ENCODE measurements around the gene SRSF9. TPM values are rescaled to one million over a fixed set of nuclear protein-coding genes. Genes with fewer than 3 reads are reported as not detected.
"Not testable (repeated sequence)": the region's sequence is repeated elsewhere in the genome, so short reads cannot be mapped to it uniquely, and the experiment has no call there.

The SRSF9 gene
- total RNA-seq: 100 to 1,000 TPM in 1 of 2 donors, 10 to 100 TPM in 1; 88.9 to 143 TPM
- polyA plus RNA-seq (ENCODE audit: insufficient read length in 2 of 2): 100 to 1,000 TPM; 195 to 221 TPM
- long read RNA-seq, donor 1, transcript SRSF9-201 (4 exons, 1,201 nt): major isoform, 128 of 276 reads
- long read RNA-seq, donor 1, transcript SRSF9-204 (2 exons, 1,446 nt): minor isoform, 40 of 276 reads
- long read RNA-seq, donor 1, transcript SRSF9-203 (1 exons, 1,704 nt): minor isoform, 80 of 276 reads
- long read RNA-seq, donor 1, transcript SRSF9-202 (2 exons, 946 nt): minor isoform, 12 of 276 reads
- long read RNA-seq, donor 1, partial matches to known transcripts: 16 of 276 reads
- long read RNA-seq, donor 1, other reads (novel, unspliced or antisense): 0 of 276 reads
- long read RNA-seq, donor 2, transcript SRSF9-201 (4 exons, 1,201 nt): major isoform, 67 of 122 reads
- long read RNA-seq, donor 2, transcript SRSF9-204 (2 exons, 1,446 nt): minor isoform, 13 of 122 reads
- long read RNA-seq, donor 2, transcript SRSF9-203 (1 exons, 1,704 nt): minor isoform, 29 of 122 reads
- long read RNA-seq, donor 2, partial matches to known transcripts: 10 of 122 reads
- long read RNA-seq, donor 2, other reads (novel, unspliced or antisense): 0 of 122 reads
- long read RNA-seq, donor 3, transcript SRSF9-203 (1 exons, 1,704 nt): minor isoform, 49 of 621 reads
- long read RNA-seq, donor 3, transcript SRSF9-204 (2 exons, 1,446 nt): minor isoform, 16 of 621 reads
- long read RNA-seq, donor 3, transcript SRSF9-201 (4 exons, 1,201 nt): major isoform, 73 of 621 reads
- long read RNA-seq, donor 3, partial matches to known transcripts: 445 of 621 reads
- long read RNA-seq, donor 3, other reads (novel, unspliced or antisense): 34 of 621 reads
- long read RNA-seq, donor 4, transcript SRSF9-204 (2 exons, 1,446 nt): minor isoform, 77 of 1,550 reads
- long read RNA-seq, donor 4, transcript SRSF9-202 (2 exons, 946 nt): minor isoform, 16 of 1,550 reads
- long read RNA-seq, donor 4, transcript SRSF9-203 (1 exons, 1,704 nt): major isoform, 197 of 1,550 reads
- long read RNA-seq, donor 4, transcript SRSF9-201 (4 exons, 1,201 nt): minor isoform, 156 of 1,550 reads
- long read RNA-seq, donor 4, partial matches to known transcripts: 1,005 of 1,550 reads
- long read RNA-seq, donor 4, other reads (novel, unspliced or antisense): 99 of 1,550 reads

DNA sequence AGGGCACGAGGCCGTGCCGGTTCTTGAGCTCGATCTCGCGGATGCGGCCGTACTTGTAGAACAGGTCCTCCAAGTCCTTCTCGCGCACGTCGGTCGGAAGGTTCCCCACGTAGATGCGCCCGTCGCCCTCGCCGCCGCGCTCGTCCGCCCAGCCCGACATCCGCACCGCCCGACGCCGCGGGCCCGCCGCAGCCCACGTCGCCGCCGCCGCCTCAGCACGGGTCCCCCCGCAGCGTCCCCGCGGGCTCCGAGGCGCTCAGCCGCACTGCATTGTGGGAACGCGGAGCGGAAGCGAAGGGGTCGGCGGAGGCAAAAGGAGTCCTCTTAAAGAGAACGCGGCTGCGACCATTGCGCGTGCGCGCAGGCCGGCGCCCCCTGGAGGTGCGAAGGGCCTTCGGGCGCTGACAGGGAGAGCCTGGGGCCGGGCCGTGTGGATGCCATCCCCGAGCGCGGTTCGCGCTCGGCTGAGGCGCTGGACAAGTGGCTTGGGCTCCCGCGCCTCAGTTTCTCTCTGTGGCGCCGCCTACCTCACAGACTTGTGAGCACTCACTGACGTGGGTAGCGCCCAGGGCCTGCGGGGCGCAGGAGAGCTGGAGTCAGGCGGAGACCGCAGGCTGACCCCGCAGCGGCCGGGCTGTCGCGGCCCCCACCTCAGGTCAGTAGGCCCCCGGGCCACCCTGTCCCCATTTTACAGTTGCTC, at the start of gene SRSF9:
TSS of gene SRSF9 (minus strand) at position 299 of the 700 bp plus-strand sequence. CDS start at position 160, 139 bp downstream.
- Histone ChIP-seq H3K4me3 (ENCODE audit: low read depth, low read length) (peak within 1 kb of the TSS; percentile 76), H3K9me3 (ENCODE audit: control insufficient read depth, insufficient read depth, low read length) (no peaks in the 10 kb centered on the region), H3K36me3 (ENCODE audit: control insufficient read depth, insufficient read depth, low read length) (peaks cover 22% of the 10 kb centered on the region), H3K4me1 (ENCODE audit: control insufficient read depth, insufficient read depth, low read length) (peaks cover 35% of the 10 kb centered on the region), H3K27ac (ENCODE audit: low read depth, low read length) (peak within 1 kb of the TSS; percentile 92), H3K27me3 (ENCODE audit: control insufficient read depth, insufficient read depth, low read length) (no peaks in the 10 kb centered on the region)
- peak; percentile 89 to 99 (median 96) for DNase-seq (ENCODE audit: low read depth in 4 of 6, low spot score in 6 of 6)
- WGBS (ENCODE audit: insufficient coverage): under 1% methylated on average over 88 of the region's 88 CpGs

GRCh38 chr12:120519324-120519723, 49.8 kb upstream of the SRSF9 start:
- H3K4me3 ChIP-seq (ENCODE audit: low read depth, low read length); H3K27ac ChIP-seq (ENCODE audit: low read depth, low read length); DNase-seq (ENCODE audit: low read depth in 4 of 6, low spot score in 6 of 6); H3K9me3 ChIP-seq (ENCODE audit: control insufficient read depth, insufficient read depth, low read length); H3K4me1 ChIP-seq (ENCODE audit: control insufficient read depth, insufficient read depth, low read length); H3K27me3 ChIP-seq (ENCODE audit: control insufficient read depth, insufficient read depth, low read length): not testable (repeated sequence)
- WGBS (ENCODE audit: insufficient coverage): 95% methylated on average over 8 of the region's 8 CpGs
- H3K36me3 ChIP-seq (ENCODE audit: control insufficient read depth, insufficient read depth, low read length): peaks cover 29% of the 10 kb centered on the region

GRCh38 chr12:120515496-120515895, 45.9 kb upstream of the SRSF9 start:
- Histone ChIP-seq H3K4me1 (ENCODE audit: control insufficient read depth, insufficient read depth, low read length) (peaks cover 17% of the 10 kb centered on the region), H3K4me3 (ENCODE audit: low read depth, low read length) (no peak overlapping the region), H3K36me3 (ENCODE audit: control insufficient read depth, insufficient read depth, low read length) (peaks cover 17% of the 10 kb centered on the region), H3K27ac (ENCODE audit: low read depth, low read length) (no peak overlapping the region), H3K9me3 (ENCODE audit: control insufficient read depth, insufficient read depth, low read length) (no peaks in the 10 kb centered on the region), H3K27me3 (ENCODE audit: control insufficient read depth, insufficient read depth, low read length) (no peaks in the 10 kb centered on the region)
- no peak for DNase-seq (ENCODE audit: low read depth in 4 of 6, low spot score in 6 of 6)
- WGBS (ENCODE audit: insufficient coverage): 45% methylated on average over 2 of the region's 2 CpGs

- H3K27me3 ChIP-seq (ENCODE audit: control insufficient read depth, insufficient read depth, low read length): no peaks in the 10 kb centered on the region
- H3K4me1 ChIP-seq (ENCODE audit: control insufficient read depth, insufficient read depth, low read length): peaks cover 17% of the 10 kb centered on the region
- no peaks in the 10 kb centered on the region for H3K9me3 ChIP-seq (ENCODE audit: control insufficient read depth, insufficient read depth, low read length)
- peak overlapping the region; percentile 81 for H3K27ac ChIP-seq (ENCODE audit: low read depth, low read length)
- 92% methylated on average over 2 of the region's 7 CpGs for WGBS (ENCODE audit: insufficient coverage)
- peaks cover 29% of the 10 kb centered on the region for H3K36me3 ChIP-seq (ENCODE audit: control insufficient read depth, insufficient read depth, low read length)
- no peak overlapping the region for H3K4me3 ChIP-seq (ENCODE audit: low read depth, low read length)
- peak in 1 of 6 donors; percentile 59 for DNase-seq (ENCODE audit: low read depth in 4 of 6, low spot score in 6 of 6)
These were observed 44.5 kb upstream of the SRSF9 start for GRCh38 chr12:120514002-120514401.

DNA sequence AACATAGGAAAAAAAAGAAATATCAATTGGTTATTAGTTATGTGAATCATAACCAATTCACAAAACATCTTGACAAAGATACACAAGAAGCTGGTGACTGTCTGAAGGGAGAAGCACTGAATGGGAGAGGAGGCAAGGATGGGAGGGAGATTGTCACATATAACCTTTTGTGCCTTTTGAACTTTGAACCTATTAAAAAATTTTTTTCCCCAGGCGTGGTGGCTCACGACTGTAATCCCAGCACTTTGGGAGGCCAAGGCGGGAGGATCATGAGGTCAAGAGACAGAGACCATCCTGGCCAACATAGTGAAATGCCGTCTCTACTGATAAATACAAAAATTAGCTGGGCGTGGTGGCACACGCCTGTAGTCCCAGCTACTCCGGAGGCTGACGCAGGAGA, 39.0 kb upstream of the SRSF9 start:
- Histone ChIP-seq H3K36me3 (ENCODE audit: control insufficient read depth, insufficient read depth, low read length) (peaks cover 37% of the 10 kb centered on the region), H3K9me3 (ENCODE audit: control insufficient read depth, insufficient read depth, low read length) (no peaks in the 10 kb centered on the region), H3K4me1 (ENCODE audit: control insufficient read depth, insufficient read depth, low read length) (peaks cover 4% of the 10 kb centered on the region), H3K27ac (ENCODE audit: low read depth, low read length) (no peak overlapping the region), H3K27me3 (ENCODE audit: control insufficient read depth, insufficient read depth, low read length) (no peaks in the 10 kb centered on the region), H3K4me3 (ENCODE audit: low read depth, low read length) (no peak overlapping the region)
- WGBS (ENCODE audit: insufficient coverage): 95% methylated on average over 6 of the region's 8 CpGs
- DNase-seq (ENCODE audit: low read depth in 4 of 6, low spot score in 6 of 6): no peak

- no peaks in the 10 kb centered on the region for H3K9me3 ChIP-seq (ENCODE audit: control insufficient read depth, insufficient read depth, low read length)
- H3K27me3 ChIP-seq (ENCODE audit: control insufficient read depth, insufficient read depth, low read length): no peaks in the 10 kb centered on the region
- H3K4me3 ChIP-seq (ENCODE audit: low read depth, low read length): no peak overlapping the region
- no peak overlapping the region for H3K27ac ChIP-seq (ENCODE audit: low read depth, low read length)
- H3K4me1 ChIP-seq (ENCODE audit: control insufficient read depth, insufficient read depth, low read length): no peaks in the 10 kb centered on the region
- H3K36me3 ChIP-seq (ENCODE audit: control insufficient read depth, insufficient read depth, low read length): peaks cover 53% of the 10 kb centered on the region
- DNase-seq (ENCODE audit: low read depth in 4 of 6, low spot score in 6 of 6): no peak
- 85% methylated on average over 2 of the region's 4 CpGs for WGBS (ENCODE audit: insufficient coverage)
These were observed 35.0 kb upstream of the SRSF9 start for GRCh38 chr12:120504587-120504986.

DNA sequence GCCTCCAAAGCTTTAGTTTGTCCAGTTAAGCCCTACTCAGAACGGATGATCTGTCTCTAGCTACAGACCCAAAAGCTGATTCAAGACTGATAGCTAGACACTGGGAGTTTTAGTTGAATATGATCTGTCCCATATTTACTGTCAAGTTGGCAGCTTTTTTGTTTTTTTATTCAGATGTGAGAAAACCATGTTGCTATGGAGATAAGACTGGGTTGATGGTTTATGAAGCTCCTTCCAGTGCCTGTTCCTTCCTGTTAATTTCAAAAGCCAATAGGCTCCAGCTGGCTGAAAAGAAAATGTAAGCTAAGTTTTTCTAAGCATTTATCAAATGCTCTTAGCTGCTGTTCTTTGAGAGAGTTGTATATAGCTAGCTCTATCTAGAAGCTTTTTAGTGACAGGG, 31.0 kb upstream of the SRSF9 start:
- H3K4me1 ChIP-seq (ENCODE audit: control insufficient read depth, insufficient read depth, low read length): no peaks in the 10 kb centered on the region
- no peak overlapping the region for H3K27ac ChIP-seq (ENCODE audit: low read depth, low read length)
- H3K9me3 ChIP-seq (ENCODE audit: control insufficient read depth, insufficient read depth, low read length): no peaks in the 10 kb centered on the region
- H3K36me3 ChIP-seq (ENCODE audit: control insufficient read depth, insufficient read depth, low read length): peaks cover 29% of the 10 kb centered on the region
- H3K27me3 ChIP-seq (ENCODE audit: control insufficient read depth, insufficient read depth, low read length): no peaks in the 10 kb centered on the region
- H3K4me3 ChIP-seq (ENCODE audit: low read depth, low read length): no peak overlapping the region
- DNase-seq (ENCODE audit: low read depth in 4 of 6, low spot score in 6 of 6): peak in 1 of 6 donors; percentile 85
- no CpG with 5 or more reads among the region's 1 CpG for WGBS (ENCODE audit: insufficient coverage)

- Histone ChIP-seq H3K4me3 (ENCODE audit: low read depth, low read length) (no peak overlapping the region), H3K27ac (ENCODE audit: low read depth, low read length) (no peak overlapping the region)
These were observed 29.4 kb upstream of the SRSF9 start for GRCh38 chr12:120498870-120499515.

More at GRCh38 chr12:120498870-120499515, 29.4 kb upstream of the SRSF9 start:
- no peaks in the 10 kb centered on the region for H3K9me3 ChIP-seq (ENCODE audit: control insufficient read depth, insufficient read depth, low read length)
- no peak for DNase-seq (ENCODE audit: low read depth in 4 of 6, low spot score in 6 of 6)
- H3K4me1 ChIP-seq (ENCODE audit: control insufficient read depth, insufficient read depth, low read length): no peaks in the 10 kb centered on the region
- peaks cover 26% of the 10 kb centered on the region for H3K36me3 ChIP-seq (ENCODE audit: control insufficient read depth, insufficient read depth, low read length)
- 93% methylated on average over 2 of the region's 3 CpGs for WGBS (ENCODE audit: insufficient coverage)
- H3K27me3 ChIP-seq (ENCODE audit: control insufficient read depth, insufficient read depth, low read length): no peaks in the 10 kb centered on the region

All from spinal cord (tissue), 10 donors.